AG04450 (cell line): ENCODE results near the gene ATL1. TPM values are rescaled to one million over a fixed set of nuclear protein-coding genes. Genes with fewer than 3 reads are reported as not detected.

Source experiments
- CTCF ChIA-PET: fragments of 300-600, 350-600 bp; formaldehyde crosslinking; extraction: SDS; loops from one replicate; lab custom pipeline; 2022; ENCODE audit warnings: antibody characterized with exemption, inconsistent platforms; lab: Charles Lee
- POLR2A ChIA-PET: fragments of 350-600 bp; formaldehyde crosslinking; extraction: SDS; loops from one replicate; lab custom pipeline; 2021; ENCODE audit warnings: antibody characterized with exemption, inconsistent platforms; lab: Yijun Ruan, JAX
- DNase-seq: peaks from one replicate; pipeline ENCODE4 v3.0.0-alpha.2; 2011; ENCODE audit warnings: low read depth, low spot score
- H3K27ac ChIP-seq: one replicate; pipeline ENCODE4 v1.5.1; 2012; ENCODE audit warnings: low read depth, low read length, control low read depth
- H3K27me3 ChIP-seq: one replicate; pipeline ENCODE4 v1.6.0; 2012; ENCODE audit warnings: low read length; ENCODE audit not compliant: control insufficient read depth, insufficient read depth
- H3K4me3 ChIP-seq: 2 replicates; pipeline ENCODE4 v1.5.1; 2011; ENCODE audit warnings: mild to moderate bottlenecking, low read depth, low read length, control low read depth
- H3K9me3 ChIP-seq: 2 replicates; pipeline ENCODE4 v1.5.1; 2012; ENCODE audit warnings: low read length; ENCODE audit not compliant: control insufficient read depth, insufficient read depth
- CTCF ChIP-seq: IDR thresholded peaks from 2 replicates; pipeline ENCODE4 v1.5.1; 2011; ENCODE audit warnings: low read depth, low read length, control low read depth, inconsistent platforms
- polyA plus RNA-seq: library from polyadenylated mRNA; depleted of rRNA; stranded (reverse); fragments of >200 nt; gene quantifications from 2 replicates; pipeline ENCODE4 v1.2.3, GENCODE V29; 2011; rRNA removed
- small RNA-seq: library from RNA; depleted of rRNA; stranded (forward); fragments of <200 nt; gene quantifications from one replicate; pipeline ENCODE3, GENCODE V24; 2012; ENCODE audit warnings: low read depth; ENCODE audit not compliant: insufficient read length

Gene ATL1
- polyA plus RNA-seq, 1 experiment: 11.5 TPM

DNA sequence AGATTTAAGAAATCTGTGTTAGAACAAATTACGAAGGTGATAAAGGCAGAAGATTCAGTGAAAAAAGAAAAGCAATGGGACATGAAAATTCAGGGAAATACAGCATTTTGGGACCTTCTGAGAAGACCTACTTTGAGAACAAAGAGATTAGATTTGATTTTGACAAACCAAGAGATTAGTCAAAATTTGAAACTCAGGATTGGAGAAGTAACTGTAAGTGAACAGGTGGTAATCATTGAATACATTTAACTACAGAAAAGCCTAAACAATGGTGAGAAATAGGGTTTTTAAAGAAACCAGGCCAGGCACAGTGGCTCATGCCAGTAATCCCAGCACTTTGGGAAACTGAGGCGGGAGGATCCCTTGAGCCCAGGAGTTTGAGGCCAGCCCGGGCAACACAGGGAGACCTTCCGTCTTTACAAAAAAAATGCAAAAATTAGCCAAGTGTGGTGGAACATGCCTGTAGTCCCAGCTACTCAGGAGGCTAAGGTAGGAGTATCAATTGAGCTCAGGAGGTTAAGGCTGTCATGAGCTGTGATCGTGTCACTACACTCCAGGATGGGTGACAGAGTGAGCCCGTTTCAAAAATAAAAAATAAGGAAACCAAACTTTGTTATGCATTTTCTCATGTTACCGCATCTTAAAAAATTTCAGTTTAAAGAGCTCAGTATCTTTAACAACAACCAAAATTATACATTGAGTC is 117.0 kb downstream of the ATL1 start:
- no peak for DNase-seq
- TF ChIP-seq CTCF: no peak
- peak overlapping the region; percentile 53 for H3K27ac ChIP-seq
- no peaks in the 10 kb centered on the region for H3K27me3 ChIP-seq
- no peak overlapping the region for H3K4me3 ChIP-seq
- H3K9me3 ChIP-seq: no peaks in the 10 kb centered on the region
- ChIA-PET POLR2A (interaction anchor here (1.2 to 2.4 kb wide), 2 partner anchors 8 to 87 kb away, joined by 3 to 8 read pairs; partner anchors contain the start of gene SAV1), CTCF (interaction anchor here (0.6 to 2.1 kb wide), 4 partner anchors 20 to 134 kb away, joined by 3 to 9 read pairs (median 4); no protein-coding TSS in a partner anchor)

GRCh38 chr14:50677527-50678063 is 117.7 kb downstream of the ATL1 start:
- no peak for DNase-seq

GRCh38 chr14:50678163-50678562 is 118.2 kb downstream of the ATL1 start:
- no peaks in the 10 kb centered on the region for H3K27me3 ChIP-seq
- H3K4me3 ChIP-seq: no peak overlapping the region
- no peak for DNase-seq
- POLR2A ChIA-PET: interaction anchor here (0.6 to 2.4 kb wide), 3 partner anchors 10 to 85 kb away, joined by 3 to 8 read pairs (median 4); partner anchors contain the start of gene SAV1
- TF ChIP-seq CTCF: no peak
- CTCF ChIA-PET: interaction anchor here (2.1 kb wide), 2 partner anchors 36 to 135 kb away, joined by 4 to 9 read pairs; no protein-coding TSS in a partner anchor
- no peaks in the 10 kb centered on the region for H3K9me3 ChIP-seq
- peak overlapping the region; percentile 41 for H3K27ac ChIP-seq

More at GRCh38 chr14:50677527-50678063, 117.7 kb downstream of the ATL1 start:
- Histone ChIP-seq H3K27ac (peak overlapping the region; percentile 11), H3K9me3 (no peaks in the 10 kb centered on the region), H3K27me3 (no peaks in the 10 kb centered on the region), H3K4me3 (no peak overlapping the region)
- ChIA-PET POLR2A (interaction anchor here (0.6 to 2.4 kb wide), 3 partner anchors 9 to 86 kb away, joined by 3 to 8 read pairs (median 4); partner anchors contain the start of gene SAV1), CTCF (interaction anchor here (0.8 to 2.1 kb wide), 3 partner anchors 37 to 135 kb away, joined by 3 to 9 read pairs (median 4); no protein-coding TSS in a partner anchor)
- no peak for TF ChIP-seq CTCF

DNA sequence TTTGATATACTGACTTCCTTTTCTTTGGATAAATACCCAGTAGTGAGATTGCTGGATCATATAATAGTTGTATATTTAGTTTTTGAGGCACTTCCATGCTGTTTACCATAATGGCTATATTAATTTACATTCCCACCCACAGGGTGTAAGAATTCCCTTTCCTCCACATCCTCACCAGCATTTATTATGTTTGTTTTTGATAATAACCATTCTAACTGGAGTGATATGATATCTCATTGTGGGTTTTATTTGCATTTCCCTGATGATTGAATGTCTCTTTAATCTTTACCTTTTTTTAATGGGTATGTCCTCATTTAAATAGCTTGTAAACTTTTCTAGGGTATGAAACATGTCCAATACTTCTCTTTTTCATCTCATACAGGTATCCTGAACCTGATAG is 119.7 kb downstream of the ATL1 start:
- ChIA-PET POLR2A (no interaction called here), CTCF (interaction anchor here (0.7 kb wide), 1 partner anchor 450 kb away, joined by 3 read pairs; no protein-coding TSS in a partner anchor)
- no peak for DNase-seq
- no peak for TF ChIP-seq CTCF
- Histone ChIP-seq H3K27me3 (no peaks in the 10 kb centered on the region), H3K4me3 (no peak overlapping the region), H3K27ac (no peak overlapping the region), H3K9me3 (no peaks in the 10 kb centered on the region)

Small RNA genes lying within 50 kb of the gene (small RNA-seq; reads per million reads assigned to genes)
- gene RN7SL452P: not detected
- not detected for gene SNRPGP1

Other genes starting within 250 kb of the ATL1 start
- 2.8 and 3.6 TPM in 2 replicates for gene L2HGDH, start 247.9 kb upstream of the ATL1 start, polyA plus RNA-seq
- gene DMAC2L, start 247.8 kb upstream of the ATL1 start, polyA plus RNA-seq: 8.1 and 12.6 TPM in 2 replicates
- gene CDKL1, start 163.3 kb upstream of the ATL1 start, polyA plus RNA-seq: 8.2 and 20.1 TPM in 2 replicates
- gene MAP4K5, start 27.6 kb upstream of the ATL1 start, polyA plus RNA-seq: 30.3 and 35.4 TPM in 2 replicates
- gene SAV1, start 108.2 kb downstream of the ATL1 start, polyA plus RNA-seq: 27.6 and 33.8 TPM in 2 replicates